Neural cell (in vitro differentiated cells): ENCODE measurements around the gene CLHC1. TPM values are rescaled to one million over a fixed set of nuclear protein-coding genes. Genes with fewer than 3 reads are reported as not detected.

Source experiments
- H2AFZ ChIP-seq: fragments of 200-600, 300-800 bp; sonication (generic), shearing (Covaris generic); 2 replicates; pipeline ENCODE4 v1.6.0; 2014; ENCODE audit warnings: low read depth, mild to moderate bottlenecking, antibody characterized with exemption, low read length, moderate library complexity
- H3F3A ChIP-seq: fragments of 200-600 bp; shearing (Covaris generic); 2 replicates; pipeline ENCODE4 v1.6.1; 2016; ENCODE audit warnings: mild to moderate bottlenecking, moderate library complexity, mixed read lengths, antibody characterized with exemption, low read length; ENCODE audit not compliant: insufficient read depth, poor library complexity, severe bottlenecking
- H3K27ac ChIP-seq: fragments of 200-600, 300-800 bp; sonication (generic), shearing (Covaris generic); 2 replicates; pipeline ENCODE4 v1.5.1; 2014; ENCODE audit warnings: mild to moderate bottlenecking, low read length, moderate library complexity
- H3K27me3 ChIP-seq: fragments of 300-800, 200-600 bp; sonication (generic), shearing (Covaris generic); 2 replicates; pipeline ENCODE4 v1.6.0; 2014; ENCODE audit warnings: mild to moderate bottlenecking, low read depth, low read length, moderate library complexity; ENCODE audit not compliant: insufficient read depth
- H3K36me3 ChIP-seq: fragments of 300-800, 200-600 bp; sonication (generic), shearing (Covaris generic); 2 replicates; pipeline ENCODE4 v1.5.1; 2014; ENCODE audit warnings: mild to moderate bottlenecking, antibody characterized with exemption, low read length, moderate library complexity; ENCODE audit not compliant: insufficient read depth
- H3K4me2 ChIP-seq: fragments of 300-800, 200-600 bp; sonication (generic), shearing (Covaris generic); 2 replicates; pipeline ENCODE4 v1.6.0; 2014; ENCODE audit warnings: mild to moderate bottlenecking, low read length
- H3K4me3 ChIP-seq: fragments of 300-800, 200-600 bp; sonication (generic), shearing (Covaris generic); 2 replicates; pipeline ENCODE4 v1.5.1; 2014; ENCODE audit warnings: mild to moderate bottlenecking, low read length, moderate library complexity
- H3K79me2 ChIP-seq: fragments of 200-600 bp; shearing (Covaris generic); replicated peaks from 2 replicates; pipeline ENCODE4 v1.6.0; 2014; ENCODE audit warnings: mild to moderate bottlenecking, low read length, moderate library complexity; ENCODE audit not compliant: insufficient read depth
- H3K9ac ChIP-seq: fragments of 300-800, 200-600 bp; sonication (generic), shearing (Covaris generic); 2 replicates; pipeline ENCODE4 v1.6.1; 2016; ENCODE audit warnings: mild to moderate bottlenecking, low read length, mixed read lengths
- H3K9me2 ChIP-seq: fragments of 200-600 bp; shearing (Covaris generic); 2 replicates; pipeline ENCODE4 v1.6.1; 2016; ENCODE audit warnings: mild to moderate bottlenecking, low read length, mixed read lengths; ENCODE audit not compliant: insufficient read depth
- H3K9me3 ChIP-seq: fragments of 200-600, 300-800 bp; sonication (generic), shearing (Covaris generic); 2 replicates; pipeline ENCODE4 v1.6.1; 2016; ENCODE audit warnings: mild to moderate bottlenecking, mixed run types, low read length, moderate library complexity, mixed read lengths
- H4K20me1 ChIP-seq: fragments of 200-600 bp; shearing (Covaris generic); 2 replicates; pipeline ENCODE4 v1.6.1; 2016; ENCODE audit warnings: mild to moderate bottlenecking, mixed run types; ENCODE audit not compliant: insufficient read depth
- EP300 ChIP-seq: fragments of 450-650 bp; conservative IDR thresholded peaks from 2 replicates; pipeline ENCODE4 v1.6.1; 2014; ENCODE audit warnings: antibody characterized with exemption, mild to moderate bottlenecking, moderate library complexity; ENCODE audit not compliant: poor library complexity, severe bottlenecking
- EZH2 ChIP-seq: fragments of 200-600, 300-800 bp; shearing (Covaris generic), sonication (generic); IDR thresholded peaks from 2 replicates; pipeline ENCODE4 v1.6.1; 2014; ENCODE audit warnings: antibody characterized with exemption, low read length, borderline replicate concordance, mild to moderate bottlenecking; ENCODE audit not compliant: insufficient read depth, poor library complexity, severe bottlenecking
- MXI1 ChIP-seq: fragments of 450-650 bp; conservative IDR thresholded peaks from 2 replicates; pipeline ENCODE4 v1.6.1; 2014; ENCODE audit warnings: antibody characterized with exemption, mild to moderate bottlenecking; ENCODE audit not compliant: poor library complexity, severe bottlenecking
- POLR2AphosphoS5 ChIP-seq: IDR thresholded peaks from 2 replicates; pipeline ENCODE4 v1.6.1; 2012
- RAD21 ChIP-seq: fragments of 450-650 bp; conservative IDR thresholded peaks from 2 replicates; pipeline ENCODE4 v1.6.1; 2014; ENCODE audit warnings: antibody characterized with exemption, mild to moderate bottlenecking, moderate library complexity
- SMC3 ChIP-seq: fragments of 450-650 bp; conservative IDR thresholded peaks from 2 replicates; pipeline ENCODE4 v1.6.1; 2014; ENCODE audit warnings: antibody characterized with exemption, mild to moderate bottlenecking, moderate library complexity; ENCODE audit not compliant: poor library complexity
- TAF1 ChIP-seq: IDR thresholded peaks from 2 replicates; pipeline ENCODE4 v1.6.1; 2012; ENCODE audit warnings: low read depth
- polyA plus RNA-seq: library from polyadenylated mRNA; depleted of rRNA; stranded (reverse); fragments of >200 nt; gene quantifications from 2 replicates; pipeline ENCODE4 v1.2.3, GENCODE V29; 2014
- TF ChIP-seq, protein P1 (sequence below): IDR thresholded peaks from 2 replicates; pipeline ENCODE4 v1.6.1; 2012; ENCODE audit warnings: borderline replicate concordance
- TF ChIP-seq, protein P2 (sequence below): fragments of 450-650 bp; IDR thresholded peaks from 2 replicates; pipeline ENCODE4 v1.5.1; 2014; ENCODE audit warnings: antibody characterized with exemption, mild to moderate bottlenecking, moderate library complexity; ENCODE audit not compliant: poor library complexity, severe bottlenecking

The CLHC1 gene
- polyA plus RNA-seq, 1 donor from 2014 or later = 43.6 TPM

DNA sequence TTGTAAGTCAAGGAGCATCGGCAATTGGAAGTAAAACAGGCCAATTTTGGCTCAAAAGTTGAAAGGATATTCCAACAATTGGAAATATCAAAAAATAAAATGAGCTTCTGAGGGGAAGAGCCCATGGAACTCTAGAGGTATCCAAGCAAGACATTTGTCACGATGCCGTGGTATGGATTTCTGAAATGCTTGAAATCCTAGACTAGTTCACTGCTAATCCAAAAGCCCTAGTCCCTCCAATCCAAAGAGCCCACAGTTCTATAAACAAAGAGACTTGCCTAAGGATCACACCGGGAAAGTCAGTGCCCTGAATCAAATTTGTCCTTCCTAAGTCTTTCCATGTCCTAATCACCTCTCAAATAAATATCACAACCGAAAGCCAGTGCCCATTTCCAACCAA is 85.1 kb downstream of the CLHC1 start:
- no peaks in the 10 kb centered on the region for H3F3A ChIP-seq
- H3K36me3 ChIP-seq = no peaks in the 10 kb centered on the region
- no peak overlapping the region for H2AFZ ChIP-seq
- no peaks in the 10 kb centered on the region for H3K79me2 ChIP-seq
- no peak overlapping the region for H3K27ac ChIP-seq
- TF ChIP-seq POLR2AphosphoS5 = no peak
- TF ChIP-seq EP300 = no peak
- TF ChIP-seq, protein P1, sequence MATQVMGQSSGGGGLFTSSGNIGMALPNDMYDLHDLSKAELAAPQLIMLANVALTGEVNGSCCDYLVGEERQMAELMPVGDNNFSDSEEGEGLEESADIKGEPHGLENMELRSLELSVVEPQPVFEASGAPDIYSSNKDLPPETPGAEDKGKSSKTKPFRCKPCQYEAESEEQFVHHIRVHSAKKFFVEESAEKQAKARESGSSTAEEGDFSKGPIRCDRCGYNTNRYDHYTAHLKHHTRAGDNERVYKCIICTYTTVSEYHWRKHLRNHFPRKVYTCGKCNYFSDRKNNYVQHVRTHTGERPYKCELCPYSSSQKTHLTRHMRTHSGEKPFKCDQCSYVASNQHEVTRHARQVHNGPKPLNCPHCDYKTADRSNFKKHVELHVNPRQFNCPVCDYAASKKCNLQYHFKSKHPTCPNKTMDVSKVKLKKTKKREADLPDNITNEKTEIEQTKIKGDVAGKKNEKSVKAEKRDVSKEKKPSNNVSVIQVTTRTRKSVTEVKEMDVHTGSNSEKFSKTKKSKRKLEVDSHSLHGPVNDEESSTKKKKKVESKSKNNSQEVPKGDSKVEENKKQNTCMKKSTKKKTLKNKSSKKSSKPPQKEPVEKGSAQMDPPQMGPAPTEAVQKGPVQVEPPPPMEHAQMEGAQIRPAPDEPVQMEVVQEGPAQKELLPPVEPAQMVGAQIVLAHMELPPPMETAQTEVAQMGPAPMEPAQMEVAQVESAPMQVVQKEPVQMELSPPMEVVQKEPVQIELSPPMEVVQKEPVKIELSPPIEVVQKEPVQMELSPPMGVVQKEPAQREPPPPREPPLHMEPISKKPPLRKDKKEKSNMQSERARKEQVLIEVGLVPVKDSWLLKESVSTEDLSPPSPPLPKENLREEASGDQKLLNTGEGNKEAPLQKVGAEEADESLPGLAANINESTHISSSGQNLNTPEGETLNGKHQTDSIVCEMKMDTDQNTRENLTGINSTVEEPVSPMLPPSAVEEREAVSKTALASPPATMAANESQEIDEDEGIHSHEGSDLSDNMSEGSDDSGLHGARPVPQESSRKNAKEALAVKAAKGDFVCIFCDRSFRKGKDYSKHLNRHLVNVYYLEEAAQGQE = no peak
- TF ChIP-seq, protein P2, sequence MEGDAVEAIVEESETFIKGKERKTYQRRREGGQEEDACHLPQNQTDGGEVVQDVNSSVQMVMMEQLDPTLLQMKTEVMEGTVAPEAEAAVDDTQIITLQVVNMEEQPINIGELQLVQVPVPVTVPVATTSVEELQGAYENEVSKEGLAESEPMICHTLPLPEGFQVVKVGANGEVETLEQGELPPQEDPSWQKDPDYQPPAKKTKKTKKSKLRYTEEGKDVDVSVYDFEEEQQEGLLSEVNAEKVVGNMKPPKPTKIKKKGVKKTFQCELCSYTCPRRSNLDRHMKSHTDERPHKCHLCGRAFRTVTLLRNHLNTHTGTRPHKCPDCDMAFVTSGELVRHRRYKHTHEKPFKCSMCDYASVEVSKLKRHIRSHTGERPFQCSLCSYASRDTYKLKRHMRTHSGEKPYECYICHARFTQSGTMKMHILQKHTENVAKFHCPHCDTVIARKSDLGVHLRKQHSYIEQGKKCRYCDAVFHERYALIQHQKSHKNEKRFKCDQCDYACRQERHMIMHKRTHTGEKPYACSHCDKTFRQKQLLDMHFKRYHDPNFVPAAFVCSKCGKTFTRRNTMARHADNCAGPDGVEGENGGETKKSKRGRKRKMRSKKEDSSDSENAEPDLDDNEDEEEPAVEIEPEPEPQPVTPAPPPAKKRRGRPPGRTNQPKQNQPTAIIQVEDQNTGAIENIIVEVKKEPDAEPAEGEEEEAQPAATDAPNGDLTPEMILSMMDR = no peak
- no peak for TF ChIP-seq SMC3
- no peak for TF ChIP-seq MXI1
- no peak for TF ChIP-seq EZH2
- TF ChIP-seq RAD21 = no peak
- TF ChIP-seq TAF1 = no peak
- no peak overlapping the region for H3K9ac ChIP-seq
- no peaks in the 10 kb centered on the region for H3K27me3 ChIP-seq
- no peak overlapping the region for H3K4me2 ChIP-seq
- no peak overlapping the region for H3K4me3 ChIP-seq
- no peaks in the 10 kb centered on the region for H3K9me2 ChIP-seq
- H4K20me1 ChIP-seq = no peaks in the 10 kb centered on the region
- no peaks in the 10 kb centered on the region for H3K9me3 ChIP-seq

DNA sequence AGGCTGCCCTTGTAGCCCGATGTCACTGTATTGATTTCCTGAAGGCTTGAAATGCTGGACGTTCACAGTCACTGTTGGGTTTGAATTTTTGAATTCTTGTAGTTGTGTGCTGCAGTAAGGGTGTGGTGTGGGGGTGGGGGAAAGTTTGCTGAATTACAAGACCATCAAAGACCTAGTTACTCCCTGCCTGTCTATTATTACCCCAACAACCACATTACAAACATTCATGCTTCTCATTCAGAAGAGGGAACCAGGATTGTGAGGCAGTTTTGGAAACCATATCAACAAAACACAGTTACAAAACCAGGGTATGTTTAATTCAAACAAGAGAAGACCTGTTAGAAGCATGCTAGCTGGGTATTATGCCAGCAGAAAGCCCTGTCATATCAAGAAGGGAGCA is 85.8 kb downstream of the CLHC1 start:
- no peak overlapping the region for H3K27ac ChIP-seq
- H3K4me2 ChIP-seq = no peak overlapping the region
- H3K36me3 ChIP-seq = no peaks in the 10 kb centered on the region
- H3K27me3 ChIP-seq = no peaks in the 10 kb centered on the region
- TF ChIP-seq, protein P2 = no peak
- no peak for TF ChIP-seq MXI1
- no peak for TF ChIP-seq EZH2
- TF ChIP-seq TAF1 = no peak
- TF ChIP-seq, protein P1 = no peak
- no peak for TF ChIP-seq SMC3
- no peak for TF ChIP-seq EP300
- no peak for TF ChIP-seq RAD21
- TF ChIP-seq POLR2AphosphoS5 = no peak
- H3K4me3 ChIP-seq = no peak overlapping the region
- no peaks in the 10 kb centered on the region for H4K20me1 ChIP-seq
- no peak overlapping the region for H3K9ac ChIP-seq
- no peak overlapping the region for H2AFZ ChIP-seq
- H3K9me3 ChIP-seq = no peaks in the 10 kb centered on the region
- no peaks in the 10 kb centered on the region for H3K79me2 ChIP-seq
- H3K9me2 ChIP-seq = no peaks in the 10 kb centered on the region
- no peaks in the 10 kb centered on the region for H3F3A ChIP-seq
